B cell (primary cell): ENCODE measurements around the gene TTC28. TPM values are rescaled to one million over a fixed set of nuclear protein-coding genes. Genes with fewer than 3 reads are reported as not detected.

Experiments used
- ATAC-seq: fragments of 200-7000 bp; cut with Tn5 transposase; one replicate; pipeline ENCODE4 v1.10.0; 2021; ENCODE audit warnings: low read depth, mild to moderate bottlenecking, moderate number of reproducible peaks, moderate library complexity
- CTCF ChIA-PET: fragments of 350-600 bp; sonication (Branson Sonifier 250); formaldehyde crosslinking; loops from one replicate; lab custom pipeline; 2021; ENCODE audit warnings: antibody characterized with exemption, inconsistent platforms; lab: Charles Lee
- POLR2A ChIA-PET: fragments of 350-600 bp; sonication (Branson Sonifier 250); formaldehyde crosslinking; loops from one replicate; lab custom pipeline; 2021; ENCODE audit warnings: antibody characterized with exemption; lab: Charles Lee
- DNase-seq: peaks from one replicate; pipeline ENCODE4 v3.0.0; 2013
- H2AFZ ChIP-seq: 2 replicates; pipeline ENCODE4 v1.6.1; 2012; ENCODE audit warnings: mild to moderate bottlenecking, low read depth, low read length; ENCODE audit not compliant: insufficient read depth, poor library complexity, severe bottlenecking
- H3K27ac ChIP-seq, 2 donors: 1 replicate in 1 of 2; 2 replicates in 1 of 2; pipeline ENCODE4 v1.5.1; 2012 to 2013; ENCODE audit warnings: low read length in 2 of 2, mild to moderate bottlenecking in 2 of 2, moderate library complexity in 1 of 2
- H3K27me3 ChIP-seq, 4 experiments: fragments of 200-600 bp in 1 of 4; sonication (generic) in 1 of 4; replicated peaks in 1 of 4; 1 replicate in 2 of 4; 2 replicates in 2 of 4; pipeline versions ENCODE4 v1.6.1 to v1.7.0; 2013 to 2016; ENCODE audit warnings: low read length in 3 of 4, mild to moderate bottlenecking in 2 of 4, mixed read lengths in 1 of 4, moderate library complexity in 1 of 4; ENCODE audit not compliant: insufficient read depth in 4 of 4, control insufficient read depth in 3 of 4; ENCODE audit errors: control extremely low read depth in 1 of 4
- H3K36me3 ChIP-seq, 2 experiments: replicated peaks in 1 of 2; 1 replicate in 1 of 2; 2 replicates in 1 of 2; pipeline versions ENCODE4 v1.6.1 to v1.7.1; 2013; ENCODE audit warnings: low read length in 1 of 2; ENCODE audit not compliant: insufficient read depth in 2 of 2, control insufficient read depth in 1 of 2; ENCODE audit errors: control extremely low read depth in 1 of 2, extremely low read depth in 1 of 2
- H3K4me1 ChIP-seq, 2 donors: fragments of 200-600 bp in 1 of 2; sonication (generic) in 1 of 2; 1 replicate in 1 of 2; 2 replicates in 1 of 2; pipeline versions ENCODE4 v1.5.1 to v1.6.1; 2013 to 2017; ENCODE audit warnings: low read length in 2 of 2; ENCODE audit not compliant: control insufficient read depth in 2 of 2, insufficient read depth in 2 of 2
- H3K4me2 ChIP-seq: replicated peaks from 2 replicates; pipeline ENCODE3; 2012; ENCODE audit warnings: mild to moderate bottlenecking, low read depth, low read length; ENCODE audit not compliant: poor library complexity, severe bottlenecking
- H3K4me3 ChIP-seq, 5 experiments: fragments of 200-600 bp in 1 of 5; sonication (generic) in 1 of 5; 1 replicate in 3 of 5; 2 replicates in 2 of 5; pipeline versions ENCODE4 v1.5.1 to v1.7.0; 2011 to 2016; ENCODE audit warnings: low read length in 4 of 5, mild to moderate bottlenecking in 4 of 5, low read depth in 2 of 5, control low read depth in 1 of 5, moderate library complexity in 1 of 5; ENCODE audit not compliant: insufficient read depth in 1 of 5; ENCODE audit errors: control extremely low read depth in 1 of 5, extremely low read depth in 1 of 5
- H3K79me2 ChIP-seq: fragments of 200-600 bp; sonication (generic); one replicate; pipeline ENCODE4 v1.6.0; 2016; ENCODE audit warnings: low read length; ENCODE audit not compliant: control insufficient read depth, insufficient read depth
- H3K9ac ChIP-seq: fragments of 200-600 bp; sonication (generic); 2 replicates; pipeline ENCODE4 v1.6.1; 2017; ENCODE audit warnings: mild to moderate bottlenecking, low read length, moderate library complexity
- H3K9me3 ChIP-seq, 3 donors: one replicate each; pipeline versions ENCODE4 v1.6.1 to v1.7.1; 2013; ENCODE audit warnings: low read length in 2 of 3; ENCODE audit not compliant: control insufficient read depth in 2 of 3, insufficient read depth in 1 of 3; ENCODE audit errors: control extremely low read depth in 1 of 3
- H4K20me1 ChIP-seq: 2 replicates; pipeline ENCODE4 v1.6.0; 2012; ENCODE audit warnings: mild to moderate bottlenecking, low read length; ENCODE audit not compliant: insufficient read depth, control insufficient read depth, poor library complexity, severe bottlenecking
- H3K27ac Mint-ChIP-seq: one replicate; pipeline ENCODE4 v1.8.0; 2021; ENCODE audit warnings: mixed read lengths
- H3K27me3 Mint-ChIP-seq: one replicate; pipeline ENCODE4 v1.8.0; 2021; ENCODE audit warnings: mixed read lengths
- H3K4me1 Mint-ChIP-seq: one replicate; pipeline ENCODE4 v1.8.0; 2021; ENCODE audit warnings: mixed read lengths
- H3K4me3 Mint-ChIP-seq: one replicate; pipeline ENCODE4 v1.8.0; 2021; ENCODE audit warnings: mixed read lengths
- H3K9me3 Mint-ChIP-seq: one replicate; pipeline ENCODE4 v1.8.0; 2022; ENCODE audit warnings: mixed read lengths; ENCODE audit not compliant: insufficient read depth
- EZH2 ChIP-seq: IDR thresholded peaks from 2 replicates; pipeline ENCODE4 v1.6.1; 2012; ENCODE audit warnings: borderline replicate concordance, low read depth, mild to moderate bottlenecking, moderate library complexity, low read length; ENCODE audit not compliant: insufficient read depth, poor library complexity, severe bottlenecking
- WGBS: methylation state at CpG from one replicate; pipeline ENCODE4 v1.1.5; 2013; ENCODE audit warnings: missing lambda C conversion rate; ENCODE audit not compliant: insufficient coverage; 5-methylcytosine and 5-hydroxymethylcytosine counted together
- intact Hi-C: fragments of 100-400 bp; cut with micrococcal nuclease; formaldehyde crosslinking; loops from one replicate; pipeline ENCODE4 v1.10.0; 2022
- polyA plus RNA-seq: library from polyadenylated mRNA; depleted of rRNA; stranded (reverse); fragments of >200 nt; gene quantifications from 2 replicates; pipeline ENCODE4 v1.2.3, GENCODE V29; 2012
- total RNA-seq, 2 donors: library from RNA; stranded (reverse); fragments of 120-200 nt in 1 of 2; gene quantifications; 1 replicate in 1 of 2; 2 replicates in 1 of 2; pipeline versions ENCODE4 v1.2.3 to v1.2.4, GENCODE V29; 2013 to 2022
- TF ChIP-seq, protein P1 (sequence below): fragments of 200-600 bp; IDR thresholded peaks from one replicate; pipeline ENCODE4 v1.8.0; 2022; ENCODE audit warnings: antibody characterized with exemption, mild to moderate bottlenecking

The TTC28 gene
- total and polyA plus RNA-seq, 2 donors (not counting 1 experiment from before 2014, with no cell fraction given) = 4.5 to 7.3 TPM

GRCh38 chr22:28027453-28028448, 651.9 kb downstream of the TTC28 start:
- ATAC-seq = no peak
- WGBS = 79% methylated on average over 12 of the region's 13 CpGs
- Histone ChIP-seq H3K36me3 (no peaks in the 10 kb centered on the region), H3K4me1 (no peaks in the 10 kb centered on the region), H3K9ac (no peak overlapping the region), H2AFZ (no peak overlapping the region), H3K27me3 (no peaks in the 10 kb centered on the region), H3K4me2 (no peak overlapping the region), H4K20me1 (no peaks in the 10 kb centered on the region), H3K27ac (no peak overlapping the region), H3K4me3 (no peak overlapping the region), H3K79me2 (no peaks in the 10 kb centered on the region), H3K9me3 (peaks cover 0 to 5% (median 0%) of the 10 kb centered on the region in 3 donors)
- CTCF ChIA-PET = no interaction called here
- DNase-seq = no peak
- TF ChIP-seq, protein P1, sequence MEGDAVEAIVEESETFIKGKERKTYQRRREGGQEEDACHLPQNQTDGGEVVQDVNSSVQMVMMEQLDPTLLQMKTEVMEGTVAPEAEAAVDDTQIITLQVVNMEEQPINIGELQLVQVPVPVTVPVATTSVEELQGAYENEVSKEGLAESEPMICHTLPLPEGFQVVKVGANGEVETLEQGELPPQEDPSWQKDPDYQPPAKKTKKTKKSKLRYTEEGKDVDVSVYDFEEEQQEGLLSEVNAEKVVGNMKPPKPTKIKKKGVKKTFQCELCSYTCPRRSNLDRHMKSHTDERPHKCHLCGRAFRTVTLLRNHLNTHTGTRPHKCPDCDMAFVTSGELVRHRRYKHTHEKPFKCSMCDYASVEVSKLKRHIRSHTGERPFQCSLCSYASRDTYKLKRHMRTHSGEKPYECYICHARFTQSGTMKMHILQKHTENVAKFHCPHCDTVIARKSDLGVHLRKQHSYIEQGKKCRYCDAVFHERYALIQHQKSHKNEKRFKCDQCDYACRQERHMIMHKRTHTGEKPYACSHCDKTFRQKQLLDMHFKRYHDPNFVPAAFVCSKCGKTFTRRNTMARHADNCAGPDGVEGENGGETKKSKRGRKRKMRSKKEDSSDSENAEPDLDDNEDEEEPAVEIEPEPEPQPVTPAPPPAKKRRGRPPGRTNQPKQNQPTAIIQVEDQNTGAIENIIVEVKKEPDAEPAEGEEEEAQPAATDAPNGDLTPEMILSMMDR = no peak
- no peak for TF ChIP-seq EZH2
- Mint-ChIP-seq H3K27ac (no peak overlapping the region), H3K4me3 (no peak overlapping the region), H3K9me3 (no peaks in the 10 kb centered on the region), H3K4me1 (no peaks in the 10 kb centered on the region), H3K27me3 (no peaks in the 10 kb centered on the region)
- intact Hi-C loops = no loop called here
- POLR2A ChIA-PET = no interaction called here
